OCI-LY1 (cell line): ENCODE results near the gene CDH4.

Experiments used
- H2AFZ ChIP-seq: fragments of 200-600 bp; sonication (generic), shearing (Covaris generic); 2 replicates; pipeline ENCODE4 v1.6.0; 2014; ENCODE audit warnings: antibody characterized with exemption, mild to moderate bottlenecking, low read length
- H3F3A ChIP-seq: fragments of 200-600 bp; sonication (generic), shearing (Covaris generic); 2 replicates; pipeline ENCODE4 v1.6.0; 2014; ENCODE audit warnings: mild to moderate bottlenecking, antibody characterized with exemption, low read length, moderate library complexity; ENCODE audit not compliant: insufficient read depth
- H3K27ac ChIP-seq: fragments of 200-600 bp; sonication (generic); 2 replicates; pipeline ENCODE4 v1.5.1; 2014; ENCODE audit warnings: low read length, mixed run types, mild to moderate bottlenecking, low read depth; ENCODE audit not compliant: poor library complexity, severe bottlenecking
- H3K27me3 ChIP-seq: fragments of 200-600 bp; sonication (generic); 2 replicates; pipeline ENCODE4 v1.6.0; 2014; ENCODE audit warnings: antibody characterized with exemption, mild to moderate bottlenecking, low read length, moderate library complexity; ENCODE audit not compliant: insufficient read depth
- H3K36me3 ChIP-seq: fragments of 200-600 bp; sonication (generic); 2 replicates; pipeline ENCODE4 v1.6.1; 2014; ENCODE audit warnings: mild to moderate bottlenecking, antibody characterized with exemption, low read length, moderate library complexity, mixed read lengths; ENCODE audit not compliant: insufficient read depth
- H3K4me1 ChIP-seq: fragments of 200-600 bp; sonication (generic); 2 replicates; pipeline ENCODE4 v1.5.1; 2014; ENCODE audit warnings: mild to moderate bottlenecking, low read length, moderate library complexity; ENCODE audit not compliant: insufficient read depth, severe bottlenecking
- H3K4me2 ChIP-seq: fragments of 200-600 bp; sonication (generic), shearing (Covaris generic); 2 replicates; pipeline ENCODE4 v1.6.1; 2014; ENCODE audit warnings: low read length
- H3K4me3 ChIP-seq: fragments of 200-600 bp; sonication (generic); 2 replicates; pipeline ENCODE4 v1.5.1; 2014; ENCODE audit warnings: low read length, low read depth, mild to moderate bottlenecking, mixed read lengths; ENCODE audit not compliant: poor library complexity, severe bottlenecking
- H3K79me2 ChIP-seq: fragments of 200-600 bp; shearing (Covaris generic); 2 replicates; pipeline ENCODE4 v1.6.1; 2016; ENCODE audit warnings: mixed run types, low read length, mixed read lengths; ENCODE audit not compliant: insufficient read depth
- H3K9ac ChIP-seq: fragments of 200-600 bp; sonication (generic), shearing (Covaris generic); 2 replicates; pipeline ENCODE4 v1.6.1; 2014; ENCODE audit warnings: mild to moderate bottlenecking, low read length, mixed read lengths
- H3K9me2 ChIP-seq: fragments of 200-600 bp; sonication (generic), shearing (Covaris generic); 2 replicates; pipeline ENCODE4 v1.6.1; 2014; ENCODE audit warnings: low read depth, mild to moderate bottlenecking, low read length, mixed read lengths
- H3K9me3 ChIP-seq: fragments of 200-600 bp; shearing (Covaris generic); 2 replicates; pipeline ENCODE4 v1.6.1; 2014; ENCODE audit warnings: low read length, mixed read lengths
- H4K20me1 ChIP-seq: fragments of 200-600 bp; sonication (generic), shearing (Covaris generic); 2 replicates; pipeline ENCODE4 v1.6.0; 2016; ENCODE audit warnings: mild to moderate bottlenecking, low read length; ENCODE audit not compliant: insufficient read depth
- EZH2 ChIP-seq: fragments of 200-600 bp; sonication (generic), shearing (Covaris generic); IDR thresholded peaks from 2 replicates; pipeline ENCODE4 v1.8.0; 2017; ENCODE audit warnings: borderline replicate concordance, mixed run types, mild to moderate bottlenecking, antibody characterized with exemption, low read length, moderate library complexity, mixed read lengths
- TF ChIP-seq, protein P1 (sequence below): fragments of 200-600 bp; sonication (generic), shearing (Covaris generic); IDR thresholded peaks from 2 replicates; pipeline ENCODE4 v1.5.1; 2017; ENCODE audit warnings: mild to moderate bottlenecking, antibody characterized with exemption, low read length, moderate library complexity, mixed read lengths

CDH4 gene

DNA sequence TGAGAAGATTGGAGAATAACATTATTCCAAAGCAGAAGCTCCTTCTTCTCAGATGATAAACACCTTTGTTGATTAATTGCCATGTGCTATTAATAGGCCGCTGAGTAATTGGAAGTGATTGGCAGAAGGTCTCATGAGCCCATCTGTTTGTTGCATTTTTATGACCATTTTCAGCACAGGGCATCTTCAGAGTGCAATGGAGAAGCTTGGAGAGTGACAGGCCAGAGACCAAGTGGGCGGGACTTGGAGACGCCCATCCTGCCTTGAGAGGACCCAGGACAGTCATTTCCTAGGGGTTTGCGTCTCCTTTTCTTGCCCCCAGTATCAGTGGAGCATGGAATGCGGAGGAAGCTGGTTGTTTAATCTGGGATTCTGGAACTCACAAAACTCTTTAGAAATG lies 89.5 kb downstream of the CDH4 start:
- H3K9me2 ChIP-seq: no peaks in the 10 kb centered on the region
- H4K20me1 ChIP-seq: no peaks in the 10 kb centered on the region
- H3K79me2 ChIP-seq: no peaks in the 10 kb centered on the region
- H3K4me3 ChIP-seq: no peak overlapping the region
- no peak overlapping the region for H3K9ac ChIP-seq
- no peak for TF ChIP-seq EZH2
- TF ChIP-seq, protein P1, sequence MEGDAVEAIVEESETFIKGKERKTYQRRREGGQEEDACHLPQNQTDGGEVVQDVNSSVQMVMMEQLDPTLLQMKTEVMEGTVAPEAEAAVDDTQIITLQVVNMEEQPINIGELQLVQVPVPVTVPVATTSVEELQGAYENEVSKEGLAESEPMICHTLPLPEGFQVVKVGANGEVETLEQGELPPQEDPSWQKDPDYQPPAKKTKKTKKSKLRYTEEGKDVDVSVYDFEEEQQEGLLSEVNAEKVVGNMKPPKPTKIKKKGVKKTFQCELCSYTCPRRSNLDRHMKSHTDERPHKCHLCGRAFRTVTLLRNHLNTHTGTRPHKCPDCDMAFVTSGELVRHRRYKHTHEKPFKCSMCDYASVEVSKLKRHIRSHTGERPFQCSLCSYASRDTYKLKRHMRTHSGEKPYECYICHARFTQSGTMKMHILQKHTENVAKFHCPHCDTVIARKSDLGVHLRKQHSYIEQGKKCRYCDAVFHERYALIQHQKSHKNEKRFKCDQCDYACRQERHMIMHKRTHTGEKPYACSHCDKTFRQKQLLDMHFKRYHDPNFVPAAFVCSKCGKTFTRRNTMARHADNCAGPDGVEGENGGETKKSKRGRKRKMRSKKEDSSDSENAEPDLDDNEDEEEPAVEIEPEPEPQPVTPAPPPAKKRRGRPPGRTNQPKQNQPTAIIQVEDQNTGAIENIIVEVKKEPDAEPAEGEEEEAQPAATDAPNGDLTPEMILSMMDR: no peak
- H3K4me1 ChIP-seq: no peaks in the 10 kb centered on the region
- no peaks in the 10 kb centered on the region for H3F3A ChIP-seq
- H3K4me2 ChIP-seq: no peak overlapping the region
- H3K36me3 ChIP-seq: no peaks in the 10 kb centered on the region
- H3K27ac ChIP-seq: no peak overlapping the region
- H3K27me3 ChIP-seq: no peaks in the 10 kb centered on the region
- H3K9me3 ChIP-seq: no peaks in the 10 kb centered on the region
- H2AFZ ChIP-seq: no peak overlapping the region

- no peak for TF ChIP-seq EZH2
- TF ChIP-seq, protein P1: no peak
- no peak overlapping the region for H3K4me2 ChIP-seq
Measured at GRCh38 chr20:61343934-61344333, 91.9 kb downstream of the CDH4 start.

GRCh38 chr20:61345656-61346055 lies 93.6 kb downstream of the CDH4 start:
- Histone ChIP-seq H3K9me3 (no peaks in the 10 kb centered on the region), H3K4me3 (no peak overlapping the region), H3K79me2 (no peaks in the 10 kb centered on the region), H3K27ac (no peak overlapping the region), H3K4me2 (no peak overlapping the region), H3K9me2 (no peaks in the 10 kb centered on the region), H3K36me3 (no peaks in the 10 kb centered on the region), H3K27me3 (no peaks in the 10 kb centered on the region), H2AFZ (no peak overlapping the region), H3K4me1 (no peaks in the 10 kb centered on the region), H4K20me1 (no peaks in the 10 kb centered on the region), H3K9ac (no peak overlapping the region), H3F3A (no peaks in the 10 kb centered on the region)
- TF ChIP-seq EZH2: no peak
- TF ChIP-seq, protein P1: no peak

More at GRCh38 chr20:61343934-61344333, 91.9 kb downstream of the CDH4 start:
- Histone ChIP-seq H3K79me2 (no peaks in the 10 kb centered on the region), H2AFZ (no peak overlapping the region), H3K4me3 (no peak overlapping the region), H4K20me1 (no peaks in the 10 kb centered on the region), H3K9ac (no peak overlapping the region), H3K4me1 (no peaks in the 10 kb centered on the region), H3K27me3 (no peaks in the 10 kb centered on the region), H3K9me2 (no peaks in the 10 kb centered on the region), H3K27ac (no peak overlapping the region), H3K9me3 (no peaks in the 10 kb centered on the region), H3F3A (no peaks in the 10 kb centered on the region), H3K36me3 (no peaks in the 10 kb centered on the region)
